ENCODE results near the gene KIF17. TPM values are rescaled to one million over a fixed set of nuclear protein-coding genes. Genes with fewer than 3 reads are reported as not detected.

The KIF17 gene
- total RNA-seq, 1 donor from 2014 or later: 0.09 TPM

- no peak overlapping the region for H3K4me3 Mint-ChIP-seq (ENCODE audit: low read depth)
Observed at GRCh38 chr1:20700636-20701215, 17.1 kb downstream of the KIF17 start.

GRCh38 chr1:20699558-20699957 is 18.2 kb downstream of the KIF17 start:
- DNase-seq (ENCODE audit: low spot score): no peak
- Mint-ChIP-seq H3K27me3 (ENCODE audit: low read depth) (peaks cover 3% of the 10 kb centered on the region), H3K36me3 (ENCODE audit: low read depth) (no peaks in the 10 kb centered on the region), H3K27ac (no peak overlapping the region), H3K9me3 (no peaks in the 10 kb centered on the region), H3K4me1 (ENCODE audit: low read depth) (peaks cover 6% of the 10 kb centered on the region), H3K4me3 (ENCODE audit: low read depth) (no peak overlapping the region)
- intact Hi-C loops (cut with micrococcal nuclease): no loop called here

More at GRCh38 chr1:20700636-20701215, 17.1 kb downstream of the KIF17 start:
- Mint-ChIP-seq H3K9me3 (no peaks in the 10 kb centered on the region), H3K27me3 (ENCODE audit: low read depth) (peaks cover 1% of the 10 kb centered on the region), H3K36me3 (ENCODE audit: low read depth) (no peaks in the 10 kb centered on the region), H3K27ac (no peak overlapping the region), H3K4me1 (ENCODE audit: low read depth) (peaks cover 6% of the 10 kb centered on the region)
- intact Hi-C loops (cut with micrococcal nuclease): no loop called here
- no peak for DNase-seq (ENCODE audit: low spot score)

DNA sequence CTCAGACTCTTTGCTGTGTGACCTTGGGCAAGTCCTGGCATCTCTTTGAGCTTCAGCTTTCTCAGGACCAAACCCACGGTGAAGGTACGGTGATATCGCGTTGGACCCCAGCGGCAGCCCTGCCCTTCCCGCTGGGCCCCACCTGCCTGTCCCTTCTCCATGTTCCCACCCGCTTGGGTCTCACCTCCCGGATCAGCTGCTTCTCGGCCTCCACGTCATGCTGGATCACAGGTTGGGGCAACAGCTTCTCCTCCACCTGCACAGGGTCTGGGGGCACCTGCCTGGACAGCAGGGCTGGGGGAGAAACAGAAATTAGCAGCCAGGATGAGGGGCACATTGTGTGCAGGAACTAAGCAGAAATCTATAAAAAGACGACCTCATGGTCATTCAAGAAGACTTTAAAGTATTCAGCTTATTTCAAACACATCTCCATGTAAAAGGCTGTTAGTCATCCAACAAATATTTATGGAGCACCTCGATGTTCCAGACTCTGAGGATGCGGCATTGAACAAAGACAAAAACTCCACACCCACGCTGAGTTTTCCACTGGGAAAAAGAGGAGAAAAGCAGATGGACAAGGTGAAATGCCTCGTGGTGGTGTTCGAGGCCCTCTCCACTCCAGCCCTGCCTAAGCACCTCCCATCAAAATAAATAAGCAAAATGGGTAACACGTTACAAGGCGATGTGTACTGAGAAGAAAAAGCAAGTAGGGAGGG is 19.5 kb downstream of the KIF17 start:
- intact Hi-C loops (cut with micrococcal nuclease): no loop called here
- Mint-ChIP-seq H3K9me3 (no peaks in the 10 kb centered on the region), H3K27ac (no peak overlapping the region), H3K27me3 (ENCODE audit: low read depth) (peaks cover 3% of the 10 kb centered on the region), H3K4me1 (ENCODE audit: low read depth) (peaks cover 6% of the 10 kb centered on the region), H3K4me3 (ENCODE audit: low read depth) (no peak overlapping the region), H3K36me3 (ENCODE audit: low read depth) (no peaks in the 10 kb centered on the region)
- DNase-seq (ENCODE audit: low spot score): no peak

DNA sequence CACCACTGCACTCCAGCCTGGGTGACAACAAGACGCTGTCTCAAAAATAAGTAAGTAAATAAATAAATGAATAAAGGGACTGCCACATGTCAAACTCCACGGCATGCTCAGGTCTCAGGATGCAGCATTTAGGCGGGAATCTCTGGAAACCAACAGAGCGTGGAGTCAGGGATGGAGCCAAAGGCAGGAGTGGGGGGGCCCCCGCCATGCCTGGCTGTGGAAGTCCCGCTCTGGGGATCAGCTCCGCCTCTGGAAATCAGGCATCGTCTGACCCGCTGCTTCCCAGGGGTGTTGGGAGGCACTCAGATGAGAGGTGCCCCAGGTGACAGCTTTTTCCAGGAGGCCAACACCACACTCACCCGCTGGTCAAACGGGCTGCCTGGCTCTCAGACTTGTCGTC is 20.2 kb downstream of the KIF17 start:
- intact Hi-C loops (cut with micrococcal nuclease): no loop called here
- Mint-ChIP-seq H3K27me3 (ENCODE audit: low read depth) (peaks cover 3% of the 10 kb centered on the region), H3K4me3 (ENCODE audit: low read depth) (no peak overlapping the region), H3K36me3 (ENCODE audit: low read depth) (no peaks in the 10 kb centered on the region), H3K27ac (no peak overlapping the region), H3K9me3 (no peaks in the 10 kb centered on the region), H3K4me1 (ENCODE audit: low read depth) (peaks cover 6% of the 10 kb centered on the region)
- DNase-seq (ENCODE audit: low spot score): no peak

DNA sequence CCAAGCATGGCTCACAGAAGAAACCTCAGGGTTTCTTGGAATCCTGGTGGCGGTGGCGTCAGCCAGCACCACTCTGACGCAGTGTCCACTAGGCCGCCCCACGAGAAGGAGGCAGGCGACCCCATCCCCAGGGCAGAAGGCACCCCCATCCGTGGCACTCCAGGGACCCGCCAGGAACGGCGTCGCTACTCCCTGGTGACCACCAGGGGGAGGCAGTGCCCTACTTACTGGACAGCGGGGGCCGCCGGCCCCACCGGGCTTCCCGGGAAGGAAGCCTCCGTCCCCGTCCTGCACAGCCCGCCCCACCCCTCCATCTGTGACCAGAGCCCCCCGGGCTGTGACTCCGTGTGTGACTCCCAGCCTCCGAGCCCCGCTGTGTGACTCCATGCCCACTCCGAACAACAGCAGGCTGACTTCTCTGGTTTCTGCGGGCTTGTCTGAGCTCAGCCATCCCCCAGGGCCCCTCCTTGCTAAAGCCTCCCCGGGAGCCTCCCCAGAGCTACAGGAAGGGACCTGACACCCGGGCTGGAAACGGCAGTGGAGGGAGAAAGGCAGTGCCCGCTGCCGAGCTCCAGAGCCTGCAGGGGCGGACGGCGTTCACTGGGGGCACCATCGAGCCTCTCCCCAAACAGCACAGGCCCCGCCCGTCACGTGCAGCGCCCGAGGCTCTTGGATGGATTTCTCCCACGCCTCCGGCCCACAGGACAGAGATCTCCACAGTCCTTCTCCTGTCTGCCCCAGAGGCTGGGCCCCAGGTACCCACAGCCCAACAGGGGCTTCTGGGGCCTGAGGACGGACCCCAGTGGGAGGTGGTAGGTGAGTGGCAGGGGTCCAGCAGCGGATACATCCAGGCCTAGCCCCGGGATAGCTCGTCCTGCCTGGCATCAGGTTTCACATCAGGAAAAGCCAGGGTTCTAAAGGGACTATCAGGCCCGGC is 21.1 kb downstream of the KIF17 start:
- peak; percentile 61 for DNase-seq (ENCODE audit: low spot score)
- Mint-ChIP-seq H3K4me3 (ENCODE audit: low read depth) (peak overlapping the region; percentile 82), H3K9me3 (no peaks in the 10 kb centered on the region), H3K4me1 (ENCODE audit: low read depth) (peaks cover 6% of the 10 kb centered on the region), H3K36me3 (ENCODE audit: low read depth) (no peaks in the 10 kb centered on the region), H3K27ac (no peak overlapping the region), H3K27me3 (ENCODE audit: low read depth) (peaks cover 3% of the 10 kb centered on the region)
- intact Hi-C loops (cut with micrococcal nuclease): loop anchor here (1.0 kb wide), 1 partner anchor 499 kb away; no protein-coding TSS in a partner anchor

GRCh38 chr1:20695515-20695914 is 22.3 kb downstream of the KIF17 start:
- peak overlapping the region; percentile 82 for H3K4me3 Mint-ChIP-seq (ENCODE audit: low read depth)
- H3K9me3 Mint-ChIP-seq: no peaks in the 10 kb centered on the region
- H3K4me1 Mint-ChIP-seq (ENCODE audit: low read depth): peaks cover 6% of the 10 kb centered on the region
- DNase-seq (ENCODE audit: low spot score): no peak
- peaks cover 3% of the 10 kb centered on the region for H3K27me3 Mint-ChIP-seq (ENCODE audit: low read depth)
- no peak overlapping the region for H3K27ac Mint-ChIP-seq
- intact Hi-C loops (cut with micrococcal nuclease): no loop called here
- no peaks in the 10 kb centered on the region for H3K36me3 Mint-ChIP-seq (ENCODE audit: low read depth)

DNA sequence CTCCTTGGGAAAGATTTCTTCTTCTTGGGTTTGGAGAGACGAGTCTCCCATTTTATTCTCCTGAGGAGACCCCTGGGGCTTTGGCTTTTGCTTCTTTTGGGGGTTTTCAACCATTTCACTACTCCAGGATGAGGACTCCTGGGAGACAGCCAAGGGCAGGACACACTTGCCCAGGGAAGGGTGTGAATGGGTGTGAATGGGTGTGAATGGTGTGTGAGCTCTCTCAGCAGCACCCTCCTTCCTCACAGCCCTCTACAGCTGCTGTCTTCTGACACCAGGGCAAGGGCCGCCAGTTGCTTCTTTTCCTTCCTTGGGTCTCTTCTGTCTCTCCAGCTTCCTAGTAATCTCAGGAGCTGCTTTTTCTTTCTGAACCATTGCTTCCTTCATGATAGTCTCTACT is 24.2 kb downstream of the KIF17 start:
- intact Hi-C loops (cut with micrococcal nuclease): no loop called here
- Mint-ChIP-seq H3K9me3 (no peaks in the 10 kb centered on the region), H3K4me3 (ENCODE audit: low read depth) (no peak overlapping the region), H3K27ac (no peak overlapping the region), H3K36me3 (ENCODE audit: low read depth) (no peaks in the 10 kb centered on the region), H3K4me1 (ENCODE audit: low read depth) (peaks cover 6% of the 10 kb centered on the region), H3K27me3 (ENCODE audit: low read depth) (peaks cover 3% of the 10 kb centered on the region)
- no peak for DNase-seq (ENCODE audit: low spot score)

- intact Hi-C loops (cut with micrococcal nuclease): no loop called here
- Mint-ChIP-seq H3K27me3 (ENCODE audit: low read depth) (peaks cover 3% of the 10 kb centered on the region), H3K4me1 (ENCODE audit: low read depth) (peaks cover 4% of the 10 kb centered on the region), H3K9me3 (no peaks in the 10 kb centered on the region), H3K36me3 (ENCODE audit: low read depth) (no peaks in the 10 kb centered on the region), H3K27ac (no peak overlapping the region), H3K4me3 (ENCODE audit: low read depth) (no peak overlapping the region)
- DNase-seq (ENCODE audit: low spot score): no peak
Observed at GRCh38 chr1:20691872-20692271, 25.9 kb downstream of the KIF17 start.

DNA sequence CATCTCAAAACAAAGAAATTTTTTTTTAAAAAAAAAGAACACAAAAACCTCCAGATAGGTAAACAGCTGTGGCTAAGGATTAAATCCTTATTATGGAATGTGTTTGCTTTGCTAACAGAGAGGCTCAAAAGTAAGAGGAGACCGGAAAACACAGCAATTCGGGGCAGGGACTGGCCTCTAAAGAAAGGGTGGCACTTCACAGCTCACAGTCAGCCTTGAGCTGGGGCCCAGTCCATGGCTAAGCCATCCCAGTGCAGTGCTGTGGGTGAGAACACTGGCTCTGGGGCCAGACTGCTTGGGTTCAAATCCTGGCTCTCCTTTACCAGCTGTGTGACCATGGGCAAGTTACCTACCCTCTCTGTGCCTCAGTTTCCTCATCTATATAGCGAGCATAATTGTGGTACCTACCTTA is 28.2 kb downstream of the KIF17 start:
- intact Hi-C loops (cut with micrococcal nuclease): no loop called here
- H3K36me3 Mint-ChIP-seq (ENCODE audit: low read depth): no peaks in the 10 kb centered on the region
- H3K4me1 Mint-ChIP-seq (ENCODE audit: low read depth): no peaks in the 10 kb centered on the region
- H3K27ac Mint-ChIP-seq: no peak overlapping the region
- no peak for DNase-seq (ENCODE audit: low spot score)
- H3K9me3 Mint-ChIP-seq: no peaks in the 10 kb centered on the region
- peaks cover 6% of the 10 kb centered on the region for H3K27me3 Mint-ChIP-seq (ENCODE audit: low read depth)
- H3K4me3 Mint-ChIP-seq (ENCODE audit: low read depth): no peak overlapping the region

GRCh38 chr1:20686883-20687725 is 30.7 kb downstream of the KIF17 start:
- Mint-ChIP-seq H3K4me1 (ENCODE audit: low read depth) (peaks cover 2% of the 10 kb centered on the region), H3K27ac (no peak overlapping the region), H3K9me3 (no peaks in the 10 kb centered on the region), H3K4me3 (ENCODE audit: low read depth) (no peak overlapping the region), H3K36me3 (ENCODE audit: low read depth) (no peaks in the 10 kb centered on the region), H3K27me3 (ENCODE audit: low read depth) (peaks cover 22% of the 10 kb centered on the region)
- intact Hi-C loops (cut with micrococcal nuclease): no loop called here
- DNase-seq (ENCODE audit: low spot score): no peak

GRCh38 chr1:20685741-20686140 is 32.1 kb downstream of the KIF17 start:
- intact Hi-C loops (cut with micrococcal nuclease): no loop called here
- Mint-ChIP-seq H3K36me3 (ENCODE audit: low read depth) (no peaks in the 10 kb centered on the region), H3K27me3 (ENCODE audit: low read depth) (peaks cover 27% of the 10 kb centered on the region), H3K4me3 (ENCODE audit: low read depth) (no peak overlapping the region), H3K9me3 (no peaks in the 10 kb centered on the region), H3K27ac (no peak overlapping the region), H3K4me1 (ENCODE audit: low read depth) (peaks cover 2% of the 10 kb centered on the region)
- no peak for DNase-seq (ENCODE audit: low spot score)

DNA sequence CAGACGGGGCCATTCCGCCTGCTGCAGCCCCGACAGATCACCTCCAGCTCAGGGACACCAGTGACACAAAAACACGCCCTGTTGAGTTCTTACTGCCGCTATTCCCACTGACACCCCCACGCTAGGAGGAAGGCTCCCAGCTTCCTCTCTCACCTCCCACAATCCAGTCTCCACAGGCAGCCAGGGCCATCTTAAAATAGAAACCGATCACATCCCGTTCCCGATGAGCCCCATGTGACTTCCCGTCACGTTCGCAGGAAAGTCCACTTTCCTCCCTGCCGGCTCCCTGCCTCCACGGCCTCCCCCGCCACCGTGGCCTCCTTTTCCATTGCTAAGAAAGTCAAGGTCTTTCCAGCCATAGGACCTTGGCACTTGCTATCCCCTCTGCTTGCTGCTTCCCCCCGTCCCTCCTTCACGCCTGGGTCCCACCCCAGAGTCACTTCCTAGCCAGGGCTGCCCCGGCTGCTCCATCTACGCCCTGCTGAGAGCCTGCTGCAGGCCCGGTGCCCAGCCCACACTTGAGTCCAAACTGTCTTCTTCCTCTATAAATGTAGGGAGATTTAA is 32.6 kb downstream of the KIF17 start:
- Mint-ChIP-seq H3K27me3 (ENCODE audit: low read depth) (peaks cover 32% of the 10 kb centered on the region), H3K27ac (no peak overlapping the region), H3K9me3 (no peaks in the 10 kb centered on the region), H3K4me1 (ENCODE audit: low read depth) (peaks cover 2% of the 10 kb centered on the region), H3K36me3 (ENCODE audit: low read depth) (no peaks in the 10 kb centered on the region), H3K4me3 (ENCODE audit: low read depth) (no peak overlapping the region)
- DNase-seq (ENCODE audit: low spot score): no peak
- intact Hi-C loops (cut with micrococcal nuclease): no loop called here

Measured in activated T-helper 2 cell treated with anti-CD3 and anti-CD28 coated beads, Interferon-gamma antibody, Interleukin-2, Interleukin-4, amounts not matched to agents 10 μg/mL and 5 μg/mL and 100 μg/mL, durations not matched to agents 14 hours and 24 hours and 36 hours (primary cell).